HG03139 (cell line): Measurements from ENCODE around the gene ZDHHC13.
A peak's percentile ranks its signal among the peaks of the same experiment; 100 is the strongest.

Experiments used
- ATAC-seq: cut with Tn5 transposase; IDR thresholded peaks from one replicate; pipeline ENCODE4 v1.9.1; 2021; ENCODE audit not compliant: unreplicated experiment

The ZDHHC13 gene, protein sequence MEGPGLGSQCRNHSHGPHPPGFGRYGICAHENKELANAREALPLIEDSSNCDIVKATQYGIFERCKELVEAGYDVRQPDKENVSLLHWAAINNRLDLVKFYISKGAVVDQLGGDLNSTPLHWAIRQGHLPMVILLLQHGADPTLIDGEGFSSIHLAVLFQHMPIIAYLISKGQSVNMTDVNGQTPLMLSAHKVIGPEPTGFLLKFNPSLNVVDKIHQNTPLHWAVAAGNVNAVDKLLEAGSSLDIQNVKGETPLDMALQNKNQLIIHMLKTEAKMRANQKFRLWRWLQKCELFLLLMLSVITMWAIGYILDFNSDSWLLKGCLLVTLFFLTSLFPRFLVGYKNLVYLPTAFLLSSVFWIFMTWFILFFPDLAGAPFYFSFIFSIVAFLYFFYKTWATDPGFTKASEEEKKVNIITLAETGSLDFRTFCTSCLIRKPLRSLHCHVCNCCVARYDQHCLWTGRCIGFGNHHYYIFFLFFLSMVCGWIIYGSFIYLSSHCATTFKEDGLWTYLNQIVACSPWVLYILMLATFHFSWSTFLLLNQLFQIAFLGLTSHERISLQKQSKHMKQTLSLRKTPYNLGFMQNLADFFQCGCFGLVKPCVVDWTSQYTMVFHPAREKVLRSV

DNA sequence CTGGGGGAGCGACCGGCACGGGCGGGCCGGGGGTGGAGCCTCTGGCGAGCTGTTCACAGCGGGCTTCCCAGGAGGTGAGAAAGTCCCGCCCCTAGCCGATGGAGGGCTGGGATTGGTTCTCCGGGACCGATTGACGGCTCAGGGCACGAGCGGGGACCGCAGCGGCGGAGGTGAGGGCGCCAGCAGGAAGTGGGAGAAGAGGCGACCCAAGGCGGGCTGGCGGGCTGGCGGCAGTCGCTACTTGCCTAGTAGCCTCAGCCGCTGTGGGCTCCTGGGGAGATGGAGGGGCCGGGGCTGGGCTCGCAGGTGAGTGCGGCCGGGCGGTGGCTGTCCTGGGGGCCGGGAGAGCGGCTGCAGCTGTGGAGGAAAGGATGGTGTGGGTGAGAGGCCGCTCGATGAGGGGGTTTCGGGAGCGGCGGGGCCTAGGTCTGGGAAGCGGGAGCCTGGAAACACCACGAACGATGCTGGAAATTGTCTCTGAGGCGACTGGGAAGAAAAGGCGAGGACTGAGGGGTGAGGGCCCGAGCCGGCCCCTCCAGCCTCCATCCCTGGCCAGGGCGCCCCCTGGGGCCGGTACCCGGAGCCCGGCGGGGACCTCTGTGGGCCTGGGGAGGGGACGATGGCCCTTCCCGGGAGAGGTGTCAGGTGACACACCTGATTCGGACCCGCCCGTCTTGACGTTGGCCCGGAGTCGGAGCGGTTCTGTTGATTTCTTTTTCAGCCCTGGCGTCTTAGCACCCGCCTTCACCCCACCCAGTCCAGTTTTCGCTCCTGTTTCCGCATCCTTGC is at the start of gene ZDHHC13:
ZDHHC13 (plus strand) TSS at position 198 of the 789 bp plus-strand sequence; CDS start at position 280, 82 bp downstream.
- peak; percentile 100 for ATAC-seq

DNA sequence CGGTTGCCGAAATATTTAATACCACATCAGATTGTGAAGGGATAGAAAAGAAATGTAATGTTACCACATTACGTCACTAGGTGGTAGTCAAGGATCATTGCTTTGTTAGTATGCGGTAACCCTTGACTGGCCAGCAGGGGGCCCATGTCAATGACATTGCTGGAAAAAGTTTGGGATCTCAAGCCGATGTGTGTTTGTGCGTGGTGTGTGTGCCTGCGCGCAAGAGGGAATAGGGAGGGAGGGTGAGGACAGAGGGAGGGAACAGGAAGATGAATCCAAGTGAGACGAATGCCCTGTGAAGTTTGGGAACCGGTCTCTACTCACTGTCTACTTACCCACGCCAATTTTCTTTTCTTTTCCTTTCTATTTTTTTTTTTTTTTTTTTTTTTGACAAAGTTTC is 45.7 kb upstream of the ZDHHC13 start:
- peak; percentile 90 for ATAC-seq

DNA sequence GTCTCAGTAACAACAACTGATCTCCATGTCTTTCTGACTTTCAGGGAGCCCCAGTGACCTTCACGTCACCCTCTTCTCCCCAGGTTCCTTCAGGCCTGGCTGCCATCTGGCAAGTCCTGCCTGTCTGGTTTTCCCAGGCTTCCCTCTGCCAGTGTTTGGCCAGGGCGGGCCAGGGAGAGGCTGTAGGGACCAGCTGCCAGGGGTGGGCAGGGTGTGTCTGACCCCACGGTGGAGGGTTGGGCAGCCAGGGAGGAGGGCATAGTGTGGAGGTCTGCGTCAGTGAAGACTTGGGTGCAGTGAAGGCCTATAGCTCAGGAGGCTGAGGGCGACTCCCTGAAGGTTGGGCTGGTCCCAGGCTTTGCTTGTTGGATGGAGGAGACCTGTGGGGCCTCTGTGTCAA is 44.5 kb upstream of the ZDHHC13 start:
- no peak for ATAC-seq

DNA sequence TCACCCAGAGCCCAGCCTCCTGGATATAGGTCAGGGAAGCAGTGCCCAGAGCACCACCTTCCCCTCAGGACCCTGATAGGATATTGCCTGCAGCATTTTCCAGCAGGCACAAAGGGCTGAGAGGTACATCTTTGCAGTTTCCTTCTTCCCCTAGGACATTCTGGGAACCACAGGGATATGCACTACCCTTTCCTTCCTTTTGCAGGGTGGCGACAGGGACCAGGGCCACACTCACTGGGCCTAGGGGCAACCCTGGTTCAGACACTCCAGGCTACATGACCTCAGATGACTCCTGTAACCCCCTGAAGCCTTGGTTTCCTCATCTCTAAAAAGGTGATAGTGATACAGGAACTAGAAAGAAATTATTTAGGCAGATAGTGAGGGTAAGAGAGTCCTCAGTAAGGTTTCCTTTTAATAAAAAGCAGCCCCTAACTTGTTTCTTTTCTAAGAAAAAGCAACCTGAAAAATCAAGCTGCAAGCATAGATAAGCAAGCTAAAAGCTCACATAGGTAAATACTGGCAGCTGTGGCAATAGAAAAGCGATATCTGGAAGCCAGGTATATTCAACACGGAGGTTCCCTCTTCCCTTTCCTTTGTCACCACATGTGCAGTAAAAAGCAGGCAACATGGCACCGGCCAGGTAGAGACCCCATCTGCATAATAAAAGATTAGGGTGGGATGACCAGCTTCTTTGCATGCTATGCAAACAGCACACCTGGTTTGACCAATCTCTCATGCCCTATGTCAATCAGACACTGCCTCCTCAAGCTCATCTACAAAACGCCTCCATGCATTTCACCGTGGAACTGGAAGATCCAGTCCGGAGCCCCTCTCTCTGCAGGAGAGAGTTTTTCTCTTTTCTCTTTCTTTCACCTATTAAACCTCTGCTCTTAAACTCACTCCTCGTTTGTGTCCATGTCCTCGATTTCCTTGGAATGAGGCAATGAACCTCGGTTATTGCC is 43.2 kb upstream of the ZDHHC13 start:
- ATAC-seq, result no peak

DNA sequence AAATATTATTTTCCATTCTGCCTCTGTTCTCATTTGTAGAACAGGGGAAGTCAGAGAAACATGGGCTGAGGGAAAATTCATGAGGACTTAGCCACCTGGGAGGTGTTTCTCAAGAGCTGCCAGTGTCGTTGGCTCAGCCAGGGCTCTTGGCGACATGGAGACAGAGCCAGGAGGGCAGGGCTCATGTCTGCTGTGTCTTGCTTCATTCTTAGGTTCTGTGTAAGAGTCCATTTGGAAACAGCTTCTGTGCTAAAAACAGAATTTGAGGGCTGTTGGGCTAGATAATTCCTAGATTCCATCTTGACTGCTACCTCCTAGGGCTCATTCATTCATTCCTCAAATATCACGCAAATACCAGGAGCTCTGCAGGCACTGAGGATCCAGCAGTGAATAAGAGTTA is 41.3 kb upstream of the ZDHHC13 start:
- ATAC-seq, result no peak

DNA sequence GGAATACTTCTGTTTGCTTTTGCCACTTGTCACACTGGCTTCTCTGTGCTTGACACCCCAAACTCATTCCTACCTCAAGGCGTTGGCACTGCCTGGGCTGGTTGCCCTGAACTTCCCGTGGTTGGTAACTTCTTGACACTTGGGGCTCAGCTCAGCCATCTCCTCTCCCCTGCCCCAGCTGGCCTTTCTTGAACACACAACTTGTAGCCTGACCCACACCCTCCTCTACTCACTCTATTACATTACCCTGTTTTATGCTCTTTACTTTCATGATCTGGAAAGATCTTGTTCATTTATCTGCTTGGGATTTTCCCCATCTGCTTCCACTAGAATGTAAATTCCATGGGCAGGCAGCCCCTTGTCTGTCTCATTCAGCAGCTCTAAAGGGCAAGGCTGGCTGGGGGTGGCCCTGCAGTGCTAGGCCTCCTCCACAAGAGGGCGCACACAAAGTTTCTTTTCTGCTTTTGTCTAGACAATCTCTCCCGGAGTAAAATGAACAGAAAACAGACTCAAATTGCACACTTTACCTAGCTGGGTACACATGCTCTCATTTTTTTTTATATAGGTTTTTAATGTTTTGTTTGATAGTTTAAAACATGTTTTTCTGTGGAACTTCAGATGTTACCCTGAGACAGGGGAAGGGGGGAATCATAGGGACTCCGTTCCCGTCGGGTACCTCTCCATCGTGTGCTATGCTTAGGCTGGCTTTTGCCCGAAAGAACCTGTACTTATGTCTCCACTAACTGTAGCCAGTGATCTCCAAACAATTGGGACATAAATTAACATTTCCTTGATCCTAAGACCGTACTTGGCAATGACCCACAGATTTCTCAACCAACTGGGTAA is 40.0 kb upstream of the ZDHHC13 start:
- ATAC-seq, result no peak

DNA sequence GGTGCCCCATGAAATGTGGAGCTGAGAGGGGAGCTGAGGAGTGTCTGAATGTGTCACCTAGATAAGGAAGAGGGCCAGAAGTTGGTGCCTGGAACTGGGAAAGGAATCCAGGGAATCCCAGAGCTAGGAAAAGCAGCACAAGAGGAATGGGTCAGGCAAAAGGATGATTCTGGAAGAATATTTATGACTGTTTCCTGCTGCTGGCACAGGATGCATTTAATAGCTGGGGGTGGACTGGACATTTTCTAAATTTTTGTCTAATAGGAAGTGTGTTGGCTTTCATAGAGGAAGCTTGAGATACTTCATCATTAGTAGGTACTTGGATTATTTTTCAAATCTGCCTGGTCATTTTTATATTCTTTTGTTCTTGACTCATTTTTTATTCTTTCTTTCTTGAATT is 39.0 kb upstream of the ZDHHC13 start:
- ATAC-seq, result no peak

DNA sequence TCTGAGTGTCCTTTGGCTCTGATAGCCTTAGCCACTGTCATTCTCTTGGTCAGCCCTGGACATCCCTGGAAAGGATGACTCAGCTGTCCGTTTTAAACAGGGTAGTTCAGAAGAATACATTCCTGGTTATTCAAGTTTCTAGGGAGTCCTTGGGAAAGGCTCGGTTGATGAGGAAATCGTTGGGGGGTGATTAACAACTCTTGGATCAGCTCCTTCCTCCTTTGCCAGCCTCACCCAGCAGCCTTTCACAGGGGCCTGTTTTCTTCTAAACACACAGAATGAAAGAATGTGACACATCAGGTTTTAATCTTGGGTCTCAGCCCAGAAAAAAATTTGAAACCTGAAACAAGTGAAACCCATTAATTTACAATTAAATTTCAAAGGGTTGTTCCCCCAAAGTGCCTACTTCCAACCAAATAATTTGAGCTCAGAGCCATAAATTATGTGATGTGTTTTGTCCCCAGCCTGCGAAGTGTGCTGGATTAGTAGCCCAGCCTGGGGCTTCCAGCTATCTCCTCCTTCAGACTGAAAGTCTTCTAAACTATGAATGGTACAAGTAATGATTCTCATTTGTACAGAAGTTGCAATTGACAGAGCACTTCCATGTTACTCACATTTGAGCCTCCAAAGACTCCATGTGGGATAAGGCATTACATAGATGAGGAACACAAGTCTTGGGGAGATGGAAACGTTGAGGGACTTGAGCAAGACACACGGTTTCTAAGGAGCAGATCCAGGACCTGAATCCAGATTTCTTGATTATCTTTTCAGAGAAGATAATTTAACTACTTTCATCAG is 37.1 kb upstream of the ZDHHC13 start:
- no peak for ATAC-seq

DNA sequence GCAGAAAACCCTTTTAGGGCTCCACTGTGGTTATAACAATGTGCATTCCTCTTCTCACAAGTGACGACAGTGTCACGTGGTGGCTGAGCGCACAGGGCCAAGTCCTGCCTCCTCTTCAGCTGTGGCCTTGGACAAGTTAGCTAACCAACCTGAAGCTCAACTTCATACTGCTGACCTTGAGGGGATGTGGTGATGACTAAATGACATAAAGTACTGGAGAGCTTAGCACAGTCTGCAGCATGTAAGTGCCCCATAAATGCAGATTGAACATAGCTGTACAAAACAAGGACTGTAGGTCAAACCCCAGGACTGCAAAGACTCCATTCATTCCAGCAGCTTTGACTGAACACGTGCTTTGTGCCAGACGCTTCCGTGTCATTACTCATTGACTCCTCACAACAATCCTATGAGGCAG is 36.4 kb upstream of the ZDHHC13 start:
- ATAC-seq, result no peak

DNA sequence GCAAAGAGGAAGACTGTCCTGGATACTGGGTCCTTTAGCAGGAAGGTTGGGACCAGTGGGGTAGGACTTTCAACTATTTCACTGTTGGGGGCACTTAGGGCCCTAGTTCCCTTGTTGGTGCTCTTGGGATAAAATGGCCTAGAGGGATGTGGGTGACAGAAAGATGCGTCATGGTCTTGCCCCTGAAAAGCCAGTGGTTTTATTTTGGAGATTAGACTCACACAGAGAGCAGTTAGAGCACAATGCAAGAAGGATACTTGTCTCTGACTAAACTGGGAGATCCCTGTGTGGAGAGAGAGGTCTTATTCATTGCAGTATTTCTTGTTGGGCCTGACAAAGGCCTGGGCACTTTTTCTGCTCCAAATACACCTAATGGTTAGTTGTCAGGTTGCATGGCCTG is 33.8 kb upstream of the ZDHHC13 start:
- no peak for ATAC-seq

DNA sequence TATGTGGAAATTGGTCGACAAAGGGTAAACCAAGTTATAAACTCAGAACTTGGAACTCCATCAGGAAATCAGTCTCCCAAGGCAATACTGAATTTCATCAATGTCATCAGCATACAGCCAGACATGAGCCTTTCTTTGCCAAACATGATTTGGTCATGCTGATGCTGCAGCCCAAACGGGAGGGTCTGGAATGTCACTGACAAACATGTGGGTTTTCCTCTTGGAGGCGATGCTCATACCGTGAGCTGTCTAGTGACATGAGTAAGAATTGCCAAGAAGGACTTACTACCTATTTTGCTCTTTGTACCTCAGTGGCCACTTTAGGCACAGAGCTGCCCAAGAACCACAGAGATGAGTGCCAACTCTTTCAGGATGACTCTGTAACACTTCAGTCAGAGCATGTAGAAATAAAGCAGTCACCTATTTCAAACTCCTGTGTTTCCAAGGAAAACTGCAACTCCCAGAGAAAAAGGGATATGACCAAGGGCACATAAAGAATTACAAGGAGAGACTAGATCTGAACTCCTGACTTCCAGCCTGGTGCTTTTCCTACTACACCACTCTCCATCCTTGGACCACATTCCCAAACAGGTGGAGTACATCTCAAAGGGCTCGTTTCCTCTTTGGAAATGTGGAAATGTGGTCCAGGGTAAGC is 32.2 kb upstream of the ZDHHC13 start:
- no peak for ATAC-seq

DNA sequence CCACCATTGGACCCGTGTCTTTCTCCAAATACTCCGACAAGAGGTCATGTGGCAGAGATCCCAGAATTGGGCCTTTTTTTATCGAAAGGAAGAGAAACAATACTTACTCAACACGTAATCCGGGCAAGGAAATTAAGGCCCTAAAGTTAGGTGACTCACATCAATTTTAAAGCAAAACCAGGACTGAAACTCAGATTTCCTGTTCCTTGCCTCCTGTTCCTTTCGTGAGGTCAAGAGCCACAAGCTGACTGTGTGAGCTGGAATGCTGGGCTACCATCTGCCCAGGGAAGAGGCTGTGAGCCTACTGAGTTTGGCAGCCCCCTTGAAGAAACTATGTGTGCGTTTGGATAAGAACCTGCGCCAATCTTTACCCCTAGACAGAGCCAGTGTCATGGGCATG is 29.3 kb upstream of the ZDHHC13 start:
- no peak for ATAC-seq

DNA sequence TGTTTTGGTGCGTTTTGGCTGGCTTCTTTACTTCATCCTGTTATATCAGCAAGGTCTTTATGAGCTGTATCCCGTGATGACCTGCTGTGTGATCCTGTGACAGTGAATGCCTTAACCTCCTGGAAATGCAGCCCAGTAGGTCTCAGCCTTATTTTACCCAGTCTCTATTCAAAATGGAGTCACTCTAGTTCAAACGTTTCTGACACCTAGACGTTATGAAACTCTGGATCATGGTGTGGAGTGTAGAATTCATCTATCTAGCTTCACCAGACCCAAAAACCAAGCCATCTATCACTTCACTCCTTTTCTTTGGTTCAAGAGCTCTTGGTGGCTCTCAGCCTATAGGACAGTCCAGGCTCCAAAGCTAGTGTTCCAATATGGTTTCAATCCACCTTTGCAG is 28.2 kb upstream of the ZDHHC13 start:
- ATAC-seq, result no peak

DNA sequence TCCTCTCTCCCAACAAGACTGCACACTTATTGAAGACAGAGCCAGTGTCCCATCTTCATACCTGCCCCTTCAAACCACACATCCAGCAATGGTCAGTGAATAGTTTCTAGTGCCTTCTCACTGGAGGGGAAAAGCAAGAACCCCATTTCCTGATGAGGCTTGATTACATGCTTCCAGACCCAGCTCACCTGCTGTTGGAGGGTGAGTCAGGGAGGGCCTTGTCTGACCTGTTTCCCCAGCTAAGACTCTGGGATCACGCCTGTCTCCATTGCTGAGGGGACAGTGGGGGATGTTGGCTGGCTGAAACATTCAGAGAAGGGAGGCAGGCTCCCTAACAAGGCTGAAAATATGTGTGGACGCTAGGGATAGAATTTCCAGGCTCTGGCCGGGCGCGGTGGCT is 27.5 kb upstream of the ZDHHC13 start:
- no peak for ATAC-seq

DNA sequence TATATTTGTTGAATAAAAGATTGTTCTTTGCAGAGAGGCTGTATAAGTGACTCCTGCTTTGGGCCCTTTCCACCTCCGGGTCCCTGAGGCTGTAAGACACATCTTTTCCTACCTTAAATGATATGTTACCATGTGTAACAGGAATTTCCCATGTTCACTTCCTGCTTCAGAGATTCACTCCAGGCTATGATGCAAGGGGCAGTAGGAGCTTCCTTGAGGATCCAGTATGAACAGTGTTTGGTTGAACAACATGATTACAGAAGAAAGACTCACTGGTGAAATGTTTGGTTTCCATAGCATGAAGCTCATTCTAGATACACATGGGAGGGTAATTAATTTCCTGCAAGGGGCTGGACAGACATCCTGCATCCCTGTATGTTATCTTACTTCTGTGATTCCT is 25.6 kb upstream of the ZDHHC13 start:
- no peak for ATAC-seq

DNA sequence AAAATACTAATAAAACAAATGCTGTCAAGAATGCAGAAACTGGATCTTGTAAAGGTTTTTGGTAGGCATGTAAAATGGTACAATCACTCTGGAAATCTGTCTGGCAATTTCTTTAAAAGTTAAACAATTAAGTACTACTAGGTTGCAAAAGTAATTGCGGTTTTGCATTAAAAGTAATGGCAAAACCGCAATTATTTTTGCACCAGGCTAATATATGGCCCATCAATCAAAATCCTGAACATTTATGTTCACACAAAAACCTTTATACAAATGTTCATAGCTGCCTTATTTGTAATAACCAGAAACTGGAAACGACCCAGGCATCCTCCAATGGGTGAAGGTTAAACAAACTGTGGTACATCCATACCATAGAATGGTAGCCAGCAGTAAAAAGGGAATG is 24.6 kb upstream of the ZDHHC13 start:
- no peak for ATAC-seq

DNA sequence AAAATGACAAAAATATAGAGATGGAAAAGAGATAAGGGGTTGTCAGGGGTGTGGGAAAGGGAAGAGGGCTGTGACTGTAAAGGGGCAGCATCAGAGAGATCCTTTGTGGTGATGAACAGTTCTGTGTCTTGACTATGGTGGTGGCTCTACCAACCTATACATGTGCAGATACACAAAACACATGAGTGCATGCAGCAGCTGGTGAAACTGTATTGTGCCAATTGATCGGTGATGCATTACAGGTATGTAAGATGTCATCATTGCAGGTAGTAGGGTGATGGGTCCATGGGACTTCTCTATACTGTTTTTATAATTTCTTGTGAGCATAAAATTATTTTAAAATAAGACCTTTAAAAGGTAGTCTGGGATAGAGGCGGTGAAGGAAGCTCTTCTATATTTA is 24.1 kb upstream of the ZDHHC13 start:
- ATAC-seq, result no peak

DNA sequence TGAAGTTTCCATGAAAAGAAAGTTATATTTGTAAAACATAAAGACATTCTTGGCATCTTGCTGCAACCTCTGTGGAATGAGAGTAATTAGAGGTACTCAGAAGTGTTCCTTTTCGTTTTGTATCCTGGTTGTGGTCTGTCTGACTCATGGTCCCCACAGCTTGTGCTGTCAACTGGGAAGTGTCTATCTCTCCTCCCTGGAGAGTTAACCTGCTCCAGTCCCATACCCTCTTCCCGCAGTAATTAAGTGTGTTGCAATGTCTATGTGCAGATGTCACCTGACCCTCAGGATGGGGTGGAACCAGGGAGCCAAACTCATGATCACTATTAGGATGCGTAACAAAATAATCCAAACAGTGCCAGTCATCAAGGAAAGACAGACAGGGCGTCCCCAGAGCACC is 23.0 kb upstream of the ZDHHC13 start:
- no peak for ATAC-seq

DNA sequence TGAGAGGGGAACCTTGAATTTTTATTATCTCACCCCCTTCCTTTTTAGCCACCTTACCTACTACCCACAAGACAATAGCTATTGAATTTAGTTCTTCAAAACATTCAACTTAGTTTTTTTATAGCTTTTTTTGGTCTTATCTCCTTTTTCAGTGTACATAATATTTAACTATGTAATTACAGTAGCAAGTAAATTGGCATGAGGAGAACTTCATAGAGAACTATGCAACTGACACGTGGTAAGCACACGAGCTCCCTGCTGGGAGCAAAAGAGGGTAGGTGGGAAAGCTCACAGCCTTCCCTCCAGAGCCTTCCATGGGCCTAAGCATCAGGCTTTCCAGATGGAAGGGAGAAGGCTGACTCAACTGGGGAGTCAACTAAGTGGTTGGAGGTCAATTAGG is 22.1 kb upstream of the ZDHHC13 start:
- no peak for ATAC-seq
